ENCODE data around the gene GPC5.
"Not testable (repeated sequence)": the region's sequence is repeated elsewhere in the genome, so short reads cannot be mapped to it uniquely, and the experiment has no call there.

GPC5 gene

DNA sequence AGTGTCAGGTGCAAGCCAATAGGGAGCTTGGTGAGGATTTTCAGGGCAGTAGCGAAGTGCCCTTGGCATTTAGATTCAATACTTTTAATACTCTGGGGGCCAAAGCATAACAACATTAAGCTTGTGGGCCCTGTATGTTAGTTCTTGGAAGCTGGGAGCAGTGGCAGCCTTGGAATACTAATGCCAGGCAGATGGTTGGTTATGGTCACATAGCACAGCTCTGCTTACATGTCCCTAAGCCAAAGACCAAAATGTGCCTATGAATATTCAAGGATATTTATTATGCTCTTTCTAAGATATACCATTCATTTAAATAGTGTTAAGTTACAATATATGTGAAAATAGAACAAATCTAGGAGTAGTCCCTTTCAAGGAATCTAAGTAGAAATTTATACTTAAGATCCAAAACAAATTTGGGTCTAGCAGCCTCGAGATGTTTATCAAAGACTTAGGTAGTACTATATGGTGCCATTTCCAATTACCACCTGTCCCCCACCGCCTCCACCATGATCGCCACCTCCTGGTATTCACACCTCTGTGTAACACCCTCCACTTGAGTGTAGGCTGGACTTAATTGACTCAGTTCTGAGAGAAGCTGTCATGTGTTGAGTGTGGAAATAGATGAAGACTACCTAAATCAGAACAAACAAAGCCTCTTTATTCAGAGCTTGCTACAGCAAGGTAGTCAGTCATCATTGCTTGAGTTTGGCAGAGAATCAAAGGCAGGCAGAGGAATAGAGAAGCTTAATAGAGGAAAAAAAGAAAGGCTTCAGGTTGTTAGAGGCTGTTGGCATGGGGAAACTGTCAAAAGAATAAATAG is 261.0 kb downstream of the GPC5 start:
- DNase-seq (ENCODE audit: low spot score): no peak
- Histone ChIP-seq H3K27ac (no peak overlapping the region), H3K4me3 (no peak overlapping the region)
- TF ChIP-seq, protein P1, sequence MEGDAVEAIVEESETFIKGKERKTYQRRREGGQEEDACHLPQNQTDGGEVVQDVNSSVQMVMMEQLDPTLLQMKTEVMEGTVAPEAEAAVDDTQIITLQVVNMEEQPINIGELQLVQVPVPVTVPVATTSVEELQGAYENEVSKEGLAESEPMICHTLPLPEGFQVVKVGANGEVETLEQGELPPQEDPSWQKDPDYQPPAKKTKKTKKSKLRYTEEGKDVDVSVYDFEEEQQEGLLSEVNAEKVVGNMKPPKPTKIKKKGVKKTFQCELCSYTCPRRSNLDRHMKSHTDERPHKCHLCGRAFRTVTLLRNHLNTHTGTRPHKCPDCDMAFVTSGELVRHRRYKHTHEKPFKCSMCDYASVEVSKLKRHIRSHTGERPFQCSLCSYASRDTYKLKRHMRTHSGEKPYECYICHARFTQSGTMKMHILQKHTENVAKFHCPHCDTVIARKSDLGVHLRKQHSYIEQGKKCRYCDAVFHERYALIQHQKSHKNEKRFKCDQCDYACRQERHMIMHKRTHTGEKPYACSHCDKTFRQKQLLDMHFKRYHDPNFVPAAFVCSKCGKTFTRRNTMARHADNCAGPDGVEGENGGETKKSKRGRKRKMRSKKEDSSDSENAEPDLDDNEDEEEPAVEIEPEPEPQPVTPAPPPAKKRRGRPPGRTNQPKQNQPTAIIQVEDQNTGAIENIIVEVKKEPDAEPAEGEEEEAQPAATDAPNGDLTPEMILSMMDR (IDR thresholded peaks at IDR 0.05): no peak

DNA sequence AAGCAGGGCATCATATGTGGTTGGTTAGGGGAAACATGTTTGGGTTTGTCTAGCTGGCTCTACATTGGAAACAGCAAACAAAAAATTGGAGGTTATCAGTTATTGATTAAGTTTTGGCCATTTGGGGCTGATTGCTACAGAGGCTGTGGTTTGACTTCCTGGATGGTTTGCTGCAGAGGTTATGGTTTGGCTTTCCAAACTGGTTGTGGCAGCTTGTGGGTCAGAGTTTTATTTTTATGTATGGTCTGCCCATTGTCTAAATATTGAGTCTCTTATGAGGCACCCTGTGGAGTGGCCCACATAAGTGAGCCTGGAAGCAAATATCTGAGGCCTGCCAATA is 261.6 kb downstream of the GPC5 start:
- DNase-seq (ENCODE audit: low spot score): no peak
- TF ChIP-seq, protein P1 (IDR thresholded peaks at IDR 0.05): no peak
- no peak overlapping the region for H3K27ac ChIP-seq
- no peak overlapping the region for H3K4me3 ChIP-seq

DNA sequence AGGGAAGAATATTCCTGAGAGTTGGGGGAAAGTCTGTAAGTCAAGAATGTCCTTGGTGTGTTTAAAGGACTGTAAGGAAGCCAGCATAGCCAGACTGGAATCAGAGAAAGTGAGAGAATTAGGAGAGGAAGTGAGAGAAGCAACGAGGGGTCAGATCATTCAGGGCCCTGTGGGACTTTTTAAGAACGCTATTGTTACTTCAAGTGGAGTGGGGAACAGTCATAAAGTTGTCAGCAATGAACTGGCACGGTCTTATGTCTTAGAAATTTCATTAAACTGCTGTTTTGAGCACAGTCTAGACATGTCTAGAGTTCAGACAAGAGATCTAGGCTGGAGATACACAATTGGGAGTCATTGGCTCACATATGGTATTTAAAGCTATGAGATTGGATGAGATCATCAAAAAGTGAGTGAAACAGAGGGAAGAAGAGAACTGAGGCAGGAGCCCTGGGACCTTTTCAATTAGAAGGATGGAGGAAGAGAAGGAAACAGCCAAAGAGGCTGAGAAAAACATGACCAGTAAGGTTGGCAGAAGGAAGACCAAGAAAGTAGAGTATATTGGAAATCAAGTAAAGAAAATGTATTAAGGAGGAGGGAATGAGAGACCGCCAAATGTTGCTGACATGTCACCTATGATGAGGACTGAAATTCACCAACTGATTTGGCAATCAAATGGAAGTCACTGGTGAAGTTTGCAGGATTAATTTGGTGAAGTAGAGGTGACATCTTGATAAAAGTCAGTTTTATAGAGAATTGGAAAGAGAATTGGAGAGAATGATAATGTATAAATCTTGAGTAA is 263.5 kb downstream of the GPC5 start:
- DNase-seq (ENCODE audit: low spot score): no peak
- H3K27ac ChIP-seq: no peak overlapping the region
- TF ChIP-seq, protein P1 (IDR thresholded peaks at IDR 0.05): no peak
- H3K4me3 ChIP-seq: no peak overlapping the region

DNA sequence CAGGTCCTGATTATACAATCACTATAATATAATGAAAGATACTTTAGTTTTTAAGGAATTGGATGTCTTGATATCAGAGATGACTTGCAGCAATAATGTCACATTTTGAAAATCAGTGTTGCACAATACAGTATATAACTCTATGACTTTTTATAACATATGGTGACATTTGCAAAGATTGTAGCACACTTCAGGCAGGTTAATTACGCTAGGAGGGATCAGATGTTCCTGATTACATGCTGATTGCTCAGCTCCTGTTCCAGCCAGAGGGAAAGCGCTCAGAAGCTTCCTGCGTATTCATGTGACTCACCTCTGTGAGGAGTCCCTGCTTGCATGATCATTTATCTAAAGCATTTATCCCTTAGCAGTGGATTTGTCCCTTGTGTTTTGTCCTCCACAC is 265.6 kb downstream of the GPC5 start:
- DNase-seq (ENCODE audit: low spot score): no peak
- Histone ChIP-seq H3K4me3 (no peak overlapping the region), H3K27ac (no peak overlapping the region)
- TF ChIP-seq, protein P1 (IDR thresholded peaks at IDR 0.05): no peak

DNA sequence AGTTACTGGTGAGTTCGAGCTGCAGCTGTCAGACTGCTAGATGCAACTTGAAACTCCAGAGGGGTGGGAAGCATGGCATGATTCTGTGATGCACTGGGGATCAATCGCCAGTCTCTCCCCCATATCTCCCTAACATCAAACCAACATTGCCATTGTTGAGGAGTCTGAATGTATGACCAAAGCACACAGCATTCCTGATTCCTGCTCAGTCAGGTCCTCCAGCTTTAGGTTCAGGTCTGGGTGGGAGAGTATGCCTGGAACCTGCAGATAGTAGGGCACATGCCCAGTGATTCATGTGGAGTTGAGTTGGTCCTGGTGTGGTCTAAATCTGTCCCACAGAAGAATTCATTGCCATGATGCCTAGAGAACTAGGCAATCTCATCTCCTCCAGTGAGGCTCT is 269.1 kb downstream of the GPC5 start:
- H3K27ac ChIP-seq: no peak overlapping the region
- no peak for DNase-seq (ENCODE audit: low spot score)
- H3K4me3 ChIP-seq: no peak overlapping the region
- TF ChIP-seq, protein P1 (IDR thresholded peaks at IDR 0.05): no peak

DNA sequence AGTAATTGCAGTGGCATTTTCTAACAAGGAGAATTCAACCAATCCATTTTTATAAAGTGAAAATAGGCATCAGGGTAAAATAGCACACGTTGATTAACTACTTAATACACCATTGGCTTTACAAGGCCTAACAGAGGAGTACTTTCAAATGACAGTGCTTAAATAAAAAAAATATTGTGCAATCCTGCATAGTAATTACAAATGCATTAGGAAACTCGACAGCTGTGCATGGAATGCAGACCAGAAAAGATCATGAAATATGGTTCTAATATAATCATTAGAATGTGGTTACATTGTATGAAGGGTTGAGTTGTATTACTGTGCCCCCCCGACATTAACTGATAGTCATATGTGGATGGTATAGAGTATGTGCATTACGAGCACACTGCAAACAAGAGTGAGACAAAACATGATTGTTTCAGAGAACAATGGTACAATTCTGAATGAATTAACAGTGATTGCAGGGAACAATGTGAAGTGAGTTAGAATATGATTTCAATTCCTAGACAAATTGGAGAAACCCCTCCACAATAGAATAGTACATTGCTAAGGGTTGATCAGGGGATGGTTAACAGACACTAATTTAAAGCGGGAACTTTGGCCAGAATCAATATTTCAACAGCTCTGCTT is 270.6 kb downstream of the GPC5 start:
- H3K4me3 ChIP-seq: no peak overlapping the region
- TF ChIP-seq, protein P1 (IDR thresholded peaks at IDR 0.05): no peak
- no peak overlapping the region for H3K27ac ChIP-seq
- DNase-seq (ENCODE audit: low spot score): no peak

DNA sequence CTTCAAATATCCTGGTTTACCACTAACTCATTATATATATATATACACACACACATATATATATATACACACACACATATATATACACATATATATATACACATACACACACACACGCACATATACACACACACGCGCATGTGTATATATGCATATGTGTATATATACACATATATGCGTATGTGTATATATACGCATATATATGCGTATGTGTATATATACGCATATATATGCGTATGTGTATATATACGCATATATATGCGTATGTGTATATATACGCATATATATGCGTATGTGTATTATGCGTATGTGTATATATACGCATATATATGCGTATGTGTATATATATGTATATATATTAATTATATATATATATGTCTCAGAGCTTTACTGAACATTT is 275.9 kb downstream of the GPC5 start:
- not testable (repeated sequence) for H3K4me3 ChIP-seq; H3K27ac ChIP-seq; DNase-seq (ENCODE audit: low spot score)
